Activated CD4-positive, alpha-beta T cell treated with anti-CD3 and anti-CD28 coated beads, Interleukin-2, amount 10 ng/mL, durations not matched to agents 24 days and 14 days (primary cell): ENCODE measurements around the gene EDN3. TPM values are rescaled to one million over a fixed set of nuclear protein-coding genes. Genes with fewer than 3 reads are reported as not detected.
A peak's percentile ranks its signal among the peaks of the same experiment; 100 is the strongest.

Experiments used
- DNase-seq: peaks from one replicate; pipeline ENCODE4 v3.0.0; 2022
- H3K27ac Mint-ChIP-seq: one replicate; pipeline ENCODE4 v1.8.0; 2022; ENCODE audit warnings: mild to moderate bottlenecking, mixed read lengths
- H3K27me3 Mint-ChIP-seq: one replicate; pipeline ENCODE4 v1.8.0; 2022; ENCODE audit warnings: mixed read lengths
- H3K36me3 Mint-ChIP-seq: one replicate; pipeline ENCODE4 v1.8.0; 2022; ENCODE audit warnings: low read depth, mild to moderate bottlenecking, mixed read lengths
- H3K4me1 Mint-ChIP-seq: one replicate; pipeline ENCODE4 v1.8.0; 2021; ENCODE audit warnings: mixed read lengths
- H3K4me3 Mint-ChIP-seq: one replicate; pipeline ENCODE4 v1.8.0; 2022; ENCODE audit warnings: mild to moderate bottlenecking, moderate library complexity, mixed read lengths
- H3K9me3 Mint-ChIP-seq: one replicate; pipeline ENCODE4 v1.8.0; 2021; ENCODE audit warnings: mixed read lengths
- intact Hi-C: fragments of 100-400 bp; cut with micrococcal nuclease; formaldehyde crosslinking; loops from one replicate; pipeline ENCODE4 v1.15.1; 2023
- total RNA-seq: library from RNA; stranded (reverse); gene quantifications from 2 replicates; pipeline ENCODE4 v1.2.3, GENCODE V29; 2022

Gene EDN3
- total RNA-seq: not detected in 2 replicates

GRCh38 chr20:59300333-59301081 lies at the start of gene EDN3:
TSS of gene EDN3 (plus strand) at chr20:59300611. CDS start at chr20:59300813, 202 bp downstream.
- DNase-seq: no peak
- H3K4me1 Mint-ChIP-seq: peaks cover 2% of the 10 kb centered on the region
- intact Hi-C loops: no loop called here
- peaks cover 59% of the 10 kb centered on the region for H3K27me3 Mint-ChIP-seq
- H3K27ac Mint-ChIP-seq: no peak within 1 kb of the TSS
- H3K4me3 Mint-ChIP-seq: no peak within 1 kb of the TSS
- H3K9me3 Mint-ChIP-seq: no peaks in the 10 kb centered on the region
- no peaks in the 10 kb centered on the region for H3K36me3 Mint-ChIP-seq

DNA sequence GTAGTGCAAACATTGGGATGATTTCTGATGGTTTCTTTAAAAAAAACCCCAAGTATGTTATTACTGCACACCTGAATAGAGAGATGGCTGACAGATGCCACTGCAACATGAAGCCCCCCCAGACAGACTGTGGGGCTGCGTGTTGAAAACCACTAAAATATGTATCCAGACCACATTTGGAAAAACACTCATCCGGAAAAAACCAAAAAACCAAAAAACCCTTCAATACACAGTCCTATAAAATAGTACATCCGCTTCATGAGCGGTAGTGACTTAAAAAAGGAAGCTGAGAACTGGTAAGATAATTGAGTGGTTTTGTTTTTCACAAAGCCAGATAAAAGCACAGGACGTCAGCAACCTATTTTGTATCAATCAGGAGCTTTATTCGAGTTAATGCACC lies 47.1 kb upstream of the EDN3 start:
- H3K36me3 Mint-ChIP-seq: peaks cover 53% of the 10 kb centered on the region
- intact Hi-C loops: loop anchor here (5.0 kb wide), 2 partner anchors 86 to 131 kb away; no protein-coding TSS in a partner anchor
- peak overlapping the region; percentile 93 for H3K27ac Mint-ChIP-seq
- no peaks in the 10 kb centered on the region for H3K27me3 Mint-ChIP-seq
- H3K9me3 Mint-ChIP-seq: peaks cover 21% of the 10 kb centered on the region
- peak; percentile 72 for DNase-seq
- peaks cover 41% of the 10 kb centered on the region for H3K4me1 Mint-ChIP-seq
- peak overlapping the region; percentile 75 for H3K4me3 Mint-ChIP-seq

DNA sequence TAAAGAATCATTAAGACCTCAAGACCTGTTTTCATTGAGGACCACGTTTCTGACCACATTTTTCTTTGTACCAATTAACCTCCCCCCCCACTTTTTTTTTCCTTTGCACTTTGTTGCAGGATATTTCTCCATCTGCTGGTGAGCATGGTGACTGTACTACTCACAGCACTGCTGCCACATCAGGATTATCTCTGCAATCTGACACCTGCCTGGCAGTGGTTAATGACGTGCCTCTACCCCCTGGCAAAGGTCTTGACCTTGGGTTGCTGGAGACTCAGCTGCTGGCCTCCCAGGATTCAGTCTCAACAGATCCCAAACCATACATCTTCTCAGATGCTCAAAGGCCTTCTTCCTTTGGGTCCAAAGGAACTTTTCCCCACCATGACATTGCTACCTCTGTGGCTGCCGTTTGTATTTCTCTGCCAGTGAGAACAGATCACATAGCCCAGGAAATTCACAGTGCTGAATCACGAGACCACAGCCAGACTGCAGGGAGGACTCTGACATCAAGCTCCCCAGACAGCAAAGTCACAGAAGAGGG lies 46.6 kb upstream of the EDN3 start:
- peak; percentile 78 for DNase-seq
- H3K4me1 Mint-ChIP-seq: peaks cover 45% of the 10 kb centered on the region
- H3K36me3 Mint-ChIP-seq: peaks cover 51% of the 10 kb centered on the region
- no peaks in the 10 kb centered on the region for H3K27me3 Mint-ChIP-seq
- H3K4me3 Mint-ChIP-seq: peak overlapping the region; percentile 75
- intact Hi-C loops: loop anchor here (5.0 kb wide), 2 partner anchors 87 to 132 kb away; no protein-coding TSS in a partner anchor
- H3K9me3 Mint-ChIP-seq: peaks cover 21% of the 10 kb centered on the region
- H3K27ac Mint-ChIP-seq: peak overlapping the region; percentile 93

DNA sequence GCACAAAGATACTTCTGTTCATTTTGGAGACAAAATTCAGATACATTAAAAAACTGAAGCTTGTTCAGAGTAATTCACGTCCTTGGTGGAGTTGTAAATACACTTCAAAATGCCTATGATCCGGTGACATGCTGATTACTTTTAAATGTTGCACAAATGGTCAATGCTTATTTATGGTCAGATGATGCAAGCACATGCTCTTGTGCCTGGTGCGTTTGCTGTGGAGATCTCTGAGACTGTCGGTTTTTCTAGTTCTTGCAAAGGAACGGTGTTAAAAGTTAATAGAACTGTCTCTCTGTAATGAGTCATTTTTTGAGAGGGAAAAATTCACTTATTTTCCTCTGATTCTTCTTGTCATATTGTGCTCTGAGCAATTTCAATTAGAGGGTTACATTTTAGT lies 45.2 kb upstream of the EDN3 start:
- Mint-ChIP-seq H3K27ac (no peak overlapping the region), H3K27me3 (peaks cover 1% of the 10 kb centered on the region), H3K36me3 (peaks cover 44% of the 10 kb centered on the region), H3K9me3 (peaks cover 13% of the 10 kb centered on the region), H3K4me1 (peaks cover 50% of the 10 kb centered on the region), H3K4me3 (no peak overlapping the region)
- DNase-seq: no peak
- intact Hi-C loops: no loop called here

DNA sequence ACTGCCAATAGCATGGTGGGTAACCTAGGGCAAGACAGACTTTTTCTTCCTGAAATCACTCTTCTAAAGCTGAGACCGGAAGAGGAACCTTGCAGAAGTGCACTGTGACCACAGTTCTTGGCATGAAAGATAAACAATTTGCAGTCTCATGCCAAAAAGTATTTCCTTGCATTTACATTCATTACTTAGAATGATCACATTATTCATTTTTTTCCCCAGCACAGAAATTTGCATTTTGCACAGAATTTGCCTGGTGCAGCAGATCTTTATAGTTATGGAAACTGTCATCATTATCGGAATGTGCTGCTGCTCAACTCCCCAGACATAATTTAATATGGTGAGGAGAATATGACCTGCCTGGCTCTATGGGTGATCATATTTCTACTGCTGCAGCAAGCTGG lies 42.2 kb upstream of the EDN3 start:
- H3K27me3 Mint-ChIP-seq: peaks cover 7% of the 10 kb centered on the region
- peak overlapping the region; percentile 52 for H3K4me3 Mint-ChIP-seq
- peak; percentile 68 for DNase-seq
- intact Hi-C loops: no loop called here
- peaks cover 37% of the 10 kb centered on the region for H3K4me1 Mint-ChIP-seq
- H3K9me3 Mint-ChIP-seq: no peaks in the 10 kb centered on the region
- peaks cover 19% of the 10 kb centered on the region for H3K36me3 Mint-ChIP-seq
- H3K27ac Mint-ChIP-seq: peak overlapping the region; percentile 70

DNA sequence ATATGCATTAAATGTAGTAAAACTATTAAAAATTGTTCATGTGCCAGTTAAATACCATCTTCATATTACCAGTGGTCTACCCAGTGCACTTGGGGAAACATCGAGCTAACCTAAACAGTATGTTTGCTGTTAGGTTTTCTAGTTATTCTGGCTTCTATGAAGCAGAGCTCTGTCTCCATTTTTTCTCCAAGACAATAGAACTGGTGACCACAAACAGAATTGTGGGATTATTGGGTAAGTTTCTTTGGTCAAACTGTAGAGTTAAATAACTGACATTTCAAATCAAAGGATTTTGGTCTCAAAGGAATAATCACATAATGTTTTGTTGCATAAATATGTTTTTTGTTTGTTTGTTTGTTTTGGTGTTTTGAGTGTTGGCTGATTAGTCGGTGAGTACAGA lies 40.5 kb upstream of the EDN3 start:
- DNase-seq: no peak
- no peak overlapping the region for H3K4me3 Mint-ChIP-seq
- no peaks in the 10 kb centered on the region for H3K9me3 Mint-ChIP-seq
- peaks cover 13% of the 10 kb centered on the region for H3K36me3 Mint-ChIP-seq
- H3K27me3 Mint-ChIP-seq: peaks cover 20% of the 10 kb centered on the region
- intact Hi-C loops: no loop called here
- no peak overlapping the region for H3K27ac Mint-ChIP-seq
- H3K4me1 Mint-ChIP-seq: peaks cover 26% of the 10 kb centered on the region

- intact Hi-C loops: no loop called here
- H3K4me3 Mint-ChIP-seq: no peak overlapping the region
- peaks cover 6% of the 10 kb centered on the region for H3K4me1 Mint-ChIP-seq
- H3K36me3 Mint-ChIP-seq: peaks cover 2% of the 10 kb centered on the region
- no peaks in the 10 kb centered on the region for H3K9me3 Mint-ChIP-seq
- peaks cover 55% of the 10 kb centered on the region for H3K27me3 Mint-ChIP-seq
- H3K27ac Mint-ChIP-seq: no peak overlapping the region
- DNase-seq: no peak
Measured at GRCh38 chr20:59265298-59265697, 35.1 kb upstream of the EDN3 start.

GRCh38 chr20:59268870-59269269 lies 31.5 kb upstream of the EDN3 start:
- intact Hi-C loops: no loop called here
- Mint-ChIP-seq H3K9me3 (no peaks in the 10 kb centered on the region), H3K4me1 (peaks cover 13% of the 10 kb centered on the region), H3K27me3 (peaks cover 50% of the 10 kb centered on the region), H3K4me3 (no peak overlapping the region), H3K36me3 (peaks cover 2% of the 10 kb centered on the region), H3K27ac (no peak overlapping the region)
- DNase-seq: no peak

DNA sequence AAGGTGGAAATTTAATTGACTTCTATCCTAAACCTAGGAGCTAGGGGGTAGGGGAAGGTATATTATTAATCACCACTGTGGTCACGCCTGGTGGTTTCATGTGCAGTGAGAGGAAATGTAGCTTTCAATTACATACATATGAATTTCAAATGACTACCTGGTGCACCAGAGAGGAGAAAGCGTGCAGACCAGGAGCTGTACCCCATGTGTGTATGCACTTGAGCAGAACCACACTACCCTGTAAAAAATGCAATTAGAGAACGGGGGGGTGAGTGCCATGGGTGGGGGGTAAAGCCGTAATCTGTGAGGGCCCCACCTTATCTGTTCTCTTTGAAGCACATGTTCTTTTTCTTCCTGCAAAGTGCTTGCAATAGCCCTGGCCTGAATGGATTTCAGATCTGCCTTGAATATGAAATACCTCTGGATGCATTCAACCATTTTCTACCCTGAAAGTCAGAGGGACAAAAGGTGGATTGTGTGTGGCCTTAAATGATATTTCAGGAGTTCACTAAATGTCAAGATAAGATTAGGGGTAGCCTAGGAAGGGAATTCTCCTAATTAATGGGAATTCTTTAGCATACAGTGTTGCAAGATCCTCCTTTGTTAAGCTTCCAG lies 30.9 kb upstream of the EDN3 start:
- H3K27me3 Mint-ChIP-seq: peaks cover 45% of the 10 kb centered on the region
- no peaks in the 10 kb centered on the region for H3K9me3 Mint-ChIP-seq
- intact Hi-C loops: no loop called here
- DNase-seq: no peak
- H3K27ac Mint-ChIP-seq: no peak overlapping the region
- no peak overlapping the region for H3K4me3 Mint-ChIP-seq
- peaks cover 19% of the 10 kb centered on the region for H3K4me1 Mint-ChIP-seq
- peaks cover 2% of the 10 kb centered on the region for H3K36me3 Mint-ChIP-seq

GRCh38 chr20:59270380-59270779 lies 30.0 kb upstream of the EDN3 start:
- Mint-ChIP-seq H3K27ac (no peak overlapping the region), H3K4me3 (no peak overlapping the region), H3K4me1 (peaks cover 19% of the 10 kb centered on the region), H3K27me3 (peaks cover 37% of the 10 kb centered on the region), H3K9me3 (no peaks in the 10 kb centered on the region), H3K36me3 (peaks cover 1% of the 10 kb centered on the region)
- no peak for DNase-seq
- intact Hi-C loops: no loop called here

GRCh38 chr20:59273739-59274357 lies 26.6 kb upstream of the EDN3 start:
- Mint-ChIP-seq H3K27me3 (peaks cover 18% of the 10 kb centered on the region), H3K27ac (no peak overlapping the region), H3K4me1 (peaks cover 19% of the 10 kb centered on the region), H3K36me3 (no peaks in the 10 kb centered on the region), H3K4me3 (peak overlapping the region; percentile 16), H3K9me3 (no peaks in the 10 kb centered on the region)
- peak; percentile 65 for DNase-seq
- intact Hi-C loops: no loop called here

GRCh38 chr20:59276938-59277337 lies 23.5 kb upstream of the EDN3 start:
- Mint-ChIP-seq H3K27me3 (peaks cover 18% of the 10 kb centered on the region), H3K4me3 (no peak overlapping the region), H3K36me3 (no peaks in the 10 kb centered on the region), H3K4me1 (peaks cover 12% of the 10 kb centered on the region), H3K27ac (no peak overlapping the region), H3K9me3 (no peaks in the 10 kb centered on the region)
- no peak for DNase-seq
- intact Hi-C loops: no loop called here

DNA sequence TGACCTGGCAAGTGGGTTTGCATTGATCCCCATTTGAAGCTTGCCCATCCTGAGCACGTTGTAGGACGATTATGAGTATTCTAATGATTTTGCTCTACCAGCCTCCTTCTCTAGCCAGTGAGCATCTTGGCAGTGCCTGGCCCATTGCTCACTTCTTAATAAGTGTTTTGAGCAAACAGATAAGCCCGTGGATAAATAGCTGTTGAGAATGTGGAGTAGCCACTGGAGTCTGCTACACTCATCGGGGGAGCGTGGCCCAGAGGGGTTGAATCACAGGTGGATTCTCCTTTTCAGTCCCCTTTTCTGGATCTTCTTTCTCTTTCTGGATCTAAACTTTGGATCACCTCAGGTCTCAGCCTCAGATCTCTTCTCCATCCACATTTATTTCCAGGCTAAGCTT lies 15.9 kb upstream of the EDN3 start:
- intact Hi-C loops: no loop called here
- no peak for DNase-seq
- H3K4me1 Mint-ChIP-seq: no peaks in the 10 kb centered on the region
- no peaks in the 10 kb centered on the region for H3K9me3 Mint-ChIP-seq
- H3K4me3 Mint-ChIP-seq: no peak overlapping the region
- no peak overlapping the region for H3K27ac Mint-ChIP-seq
- H3K27me3 Mint-ChIP-seq: peaks cover 34% of the 10 kb centered on the region
- no peaks in the 10 kb centered on the region for H3K36me3 Mint-ChIP-seq

DNA sequence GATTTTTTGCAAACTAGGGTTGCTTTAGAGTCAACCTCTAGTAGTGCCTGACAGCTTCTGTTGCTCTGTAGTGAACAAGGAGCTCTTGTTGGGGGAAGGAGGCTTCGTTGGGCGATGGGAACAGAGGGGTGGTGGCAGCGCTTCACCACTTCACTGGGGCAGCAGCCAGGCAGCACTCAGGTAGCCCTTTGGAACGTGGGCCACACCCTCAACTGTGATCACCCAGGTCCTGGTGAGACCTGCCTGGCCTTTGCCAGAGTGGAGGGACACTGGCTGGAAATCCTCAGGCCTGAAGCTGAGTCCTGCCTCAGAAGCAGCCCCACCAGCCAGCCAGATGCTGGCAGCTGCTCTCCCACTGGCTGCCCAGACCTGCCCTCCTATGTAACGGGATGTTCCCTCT lies 10.4 kb upstream of the EDN3 start:
- Mint-ChIP-seq H3K4me3 (no peak overlapping the region), H3K4me1 (no peaks in the 10 kb centered on the region), H3K9me3 (no peaks in the 10 kb centered on the region), H3K27ac (no peak overlapping the region), H3K27me3 (peaks cover 21% of the 10 kb centered on the region), H3K36me3 (no peaks in the 10 kb centered on the region)
- intact Hi-C loops: no loop called here
- no peak for DNase-seq
